Left lung (tissue), 14 donors: ENCODE results near the gene AGGF1. TPM values are rescaled to one million over a fixed set of nuclear protein-coding genes. Genes with fewer than 3 reads are reported as not detected.

ENCODE experiments used
- ATAC-seq: fragments of 200-7000 bp; cut with Tn5 transposase; one replicate; pipeline ENCODE4 v1.9.1; 2020; ENCODE audit warnings: moderate library complexity
- DNase-seq, 4 donors: peaks; one replicate each; pipeline ENCODE4 v3.0.0-alpha.2; 2013 to 2020
- H3K27ac ChIP-seq, 2 donors: fragments of 200-600 bp; sonication (generic) in 1 of 2; one replicate each; pipeline versions ENCODE4 v1.5.0 to v1.8.0; 2020 to 2021
- H3K27me3 ChIP-seq, 2 donors: fragments of 200-600 bp; sonication (generic) in 1 of 2; one replicate each; pipeline versions ENCODE4 v1.5.0 to v1.8.0; 2020 to 2021
- H3K36me3 ChIP-seq, 2 donors: fragments of 200-600 bp; sonication (generic) in 1 of 2; one replicate each; pipeline versions ENCODE4 v1.5.0 to v1.8.0; 2020 to 2021
- H3K4me1 ChIP-seq, 2 donors: fragments of 200-600 bp; one replicate each; pipeline ENCODE4 v1.8.0; 2021
- H3K4me3 ChIP-seq, 2 donors: fragments of 200-600 bp; sonication (generic) in 1 of 2; one replicate each; pipeline versions ENCODE4 v1.5.0 to v1.8.0; 2020 to 2021; ENCODE audit warnings: mild to moderate bottlenecking in 1 of 2
- H3K9me3 ChIP-seq, 2 donors: fragments of 200-600 bp; sonication (generic) in 1 of 2; one replicate each; pipeline versions ENCODE4 v1.5.0 to v1.8.0; 2020 to 2021
- CTCF ChIP-seq, 2 donors: fragments of 200-600 bp; sonication (generic) in 1 of 2; IDR thresholded peaks; one replicate each; pipeline versions ENCODE4 v1.5.0 to v1.8.0; 2021; ENCODE audit warnings: antibody characterized with exemption in 2 of 2
- intact Hi-C, 2 donors: fragments of 100-400 bp; cut with DNase I; formaldehyde crosslinking; loops; one replicate each; pipeline versions ENCODE4 v1.11.2 to v1.14.2; 2022
- long read RNA-seq, 12 donors: library from polyadenylated mRNA in 2 of 12; unstranded in 2 of 12; transcript quantifications; one replicate each; pipeline ENCODE4 v2.0.0 and lab custom pipeline, GENCODE V29; 2019 to 2026
- polyA plus RNA-seq, 6 donors: library from polyadenylated mRNA; unstranded; fragments of 120-200 nt; gene quantifications; one replicate each; pipeline ENCODE4 v1.2.1, GENCODE V29; 2013; ENCODE audit not compliant: insufficient read length in 6 of 6
- total RNA-seq, 2 donors: library from RNA; stranded (reverse); fragmentation: NEBNext Ultra II Directional; extraction: Animal tissue kit (Norgen Biotek cat#: 25700); gene quantifications; one replicate each; pipeline ENCODE4 v1.2.1, GENCODE V29; 2021
- donor health status: DM: no; HTN: yes; CAD: no.
- donor health status: DM: no; HTN: no; CAD: no.

The AGGF1 gene
- total RNA-seq, result 10 to 100 TPM; 20.9 to 21.0 TPM
- 10 to 100 TPM; 24.1 to 27.2 (median 25.7) TPM for polyA plus RNA-seq
- long read RNA-seq, donor 1, full-length matches to known transcripts, result 14 of 32 reads
- long read RNA-seq, donor 1, partial matches to known transcripts, result 18 of 32 reads
- long read RNA-seq, donor 1, other reads (novel, unspliced or antisense), result 0 of 32 reads
- long read RNA-seq, donor 2, full-length matches to known transcripts, result 5 of 18 reads
- long read RNA-seq, donor 2, partial matches to known transcripts, result 13 of 18 reads
- long read RNA-seq, donor 2, other reads (novel, unspliced or antisense), result 0 of 18 reads
- long read RNA-seq, donor 3, full-length matches to known transcripts, result 9 of 9 reads
- long read RNA-seq, donor 3, partial matches to known transcripts, result 0 of 9 reads
- long read RNA-seq, donor 3, other reads (novel, unspliced or antisense), result 0 of 9 reads
- long read RNA-seq, donor 4, partial matches to known transcripts, result 21 of 25 reads
- long read RNA-seq, donor 4, other reads (novel, unspliced or antisense), result 3 of 25 reads
- long read RNA-seq, donor 5, full-length matches to known transcripts, result 5 of 5 reads
- long read RNA-seq, donor 5, partial matches to known transcripts, result 0 of 5 reads
- long read RNA-seq, donor 5, other reads (novel, unspliced or antisense), result 0 of 5 reads
- long read RNA-seq, donor 6, full-length matches to known transcripts, result 7 of 12 reads
- long read RNA-seq, donor 6, partial matches to known transcripts, result 5 of 12 reads
- long read RNA-seq, donor 6, other reads (novel, unspliced or antisense), result 0 of 12 reads
- long read RNA-seq, donor 7, partial matches to known transcripts, result 10 of 12 reads
- long read RNA-seq, donor 7, other reads (novel, unspliced or antisense), result 0 of 12 reads
- long read RNA-seq, donor 8, full-length matches to known transcripts, result 3 of 3 reads
- long read RNA-seq, donor 8, partial matches to known transcripts, result 0 of 3 reads
- long read RNA-seq, donor 8, other reads (novel, unspliced or antisense), result 0 of 3 reads
- long read RNA-seq, donor 9, result 0 reads
- long read RNA-seq, donor 10, partial matches to known transcripts, result 29 of 31 reads
- long read RNA-seq, donor 10, other reads (novel, unspliced or antisense), result 1 of 31 reads
- long read RNA-seq, donor 11, full-length matches to known transcripts, result 6 of 17 reads
- long read RNA-seq, donor 11, partial matches to known transcripts, result 11 of 17 reads
- long read RNA-seq, donor 11, other reads (novel, unspliced or antisense), result 0 of 17 reads
- long read RNA-seq, donor 12, full-length matches to known transcripts, result 4 of 4 reads
- long read RNA-seq, donor 12, partial matches to known transcripts, result 0 of 4 reads
- long read RNA-seq, donor 12, other reads (novel, unspliced or antisense), result 0 of 4 reads

GRCh38 chr5:77030097-77031071 lies at the start of gene AGGF1:
TSS of gene AGGF1 (plus strand) at chr5:77030404. CDS start at chr5:77030767, 363 bp downstream.
- Histone ChIP-seq H3K27me3 (no peaks in the 10 kb centered on the region), H3K4me1 (peaks cover 8 to 22% of the 10 kb centered on the region in 2 donors), H3K4me3 (peak within 1 kb of the TSS; percentile 63 to 93), H3K9me3 (peaks cover 0 to 11% of the 10 kb centered on the region in 2 donors), H3K36me3 (peaks cover 0 to under 1% of the 10 kb centered on the region in 2 donors), H3K27ac (peak within 1 kb of the TSS; percentile 91 to 93)
- intact Hi-C loops, result no loop called here
- ATAC-seq, result peak; percentile 99
- DNase-seq, result peak; percentile 86 to 97 (median 96)
- no peak for TF ChIP-seq CTCF (IDR thresholded peaks at IDR 0.05)

DNA sequence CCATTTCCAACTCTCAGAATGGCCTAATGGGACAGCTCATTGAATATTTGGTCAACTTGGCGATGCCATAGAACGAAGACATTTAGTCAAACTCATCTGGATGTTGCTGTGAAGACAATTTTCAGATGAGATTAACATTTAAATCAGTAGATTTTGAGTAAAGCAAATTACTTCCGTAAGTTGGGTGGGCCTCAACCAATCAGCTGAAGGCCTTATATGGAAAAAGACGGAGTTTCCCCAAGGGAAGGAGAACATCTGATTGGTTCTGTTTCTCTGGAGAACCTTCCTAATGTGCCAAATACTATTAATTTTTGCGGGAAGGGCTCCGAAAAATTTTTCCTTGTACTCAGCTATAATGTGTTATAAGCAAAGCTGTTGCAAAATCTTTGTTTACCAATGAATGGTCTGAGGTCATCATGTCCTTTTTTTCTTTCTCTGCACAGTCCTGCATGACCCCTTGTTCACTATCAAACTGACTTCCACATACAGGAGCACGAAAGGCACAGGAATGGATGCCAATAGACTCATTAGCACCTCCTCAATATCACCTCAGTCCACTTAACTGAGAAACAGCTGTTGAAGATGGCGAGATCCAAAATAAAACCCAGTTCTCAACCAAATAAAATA lies 49.6 kb upstream of the AGGF1 start:
- no peak for TF ChIP-seq CTCF (IDR thresholded peaks at IDR 0.05)
- Histone ChIP-seq H3K4me1 (no peaks in the 10 kb centered on the region), H3K27ac (no peak overlapping the region), H3K27me3 (no peaks in the 10 kb centered on the region), H3K4me3 (no peak overlapping the region), H3K9me3 (no peaks in the 10 kb centered on the region), H3K36me3 (no peaks in the 10 kb centered on the region)
- ATAC-seq, result no peak
- intact Hi-C loops, result no loop called here
- DNase-seq, result no peak

GRCh38 chr5:76982450-76982849 lies 47.8 kb upstream of the AGGF1 start:
- ATAC-seq (no peak), DNase-seq (no peak)
- no peak for TF ChIP-seq CTCF (IDR thresholded peaks at IDR 0.05)
- H3K36me3 ChIP-seq, result no peaks in the 10 kb centered on the region
- no peaks in the 10 kb centered on the region for H3K27me3 ChIP-seq
- H3K4me3 ChIP-seq, result no peak overlapping the region
- H3K27ac ChIP-seq, result no peak overlapping the region
- no peaks in the 10 kb centered on the region for H3K9me3 ChIP-seq
- H3K4me1 ChIP-seq, result no peaks in the 10 kb centered on the region
- intact Hi-C loops, result no loop called here

DNA sequence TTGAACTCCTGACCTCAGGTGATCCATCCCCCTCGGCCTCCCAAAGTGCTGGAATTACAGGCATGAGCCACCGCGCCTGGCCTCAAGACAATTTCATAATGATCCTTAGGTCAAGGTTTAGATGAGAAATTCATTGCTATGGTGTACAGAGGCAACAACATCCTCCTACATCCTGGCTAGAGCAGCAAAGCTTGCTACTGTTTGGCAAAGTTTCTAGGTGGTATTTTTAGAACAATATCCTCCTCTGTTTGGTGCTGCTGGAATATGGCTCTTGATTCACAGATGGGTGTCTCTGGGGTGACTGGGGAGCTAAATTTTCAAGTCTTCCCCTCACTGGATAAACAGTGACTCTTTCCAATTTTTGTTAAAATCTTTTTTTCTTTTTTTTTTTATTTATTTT lies 46.7 kb upstream of the AGGF1 start:
- Histone ChIP-seq H3K4me1 (no peaks in the 10 kb centered on the region), H3K27ac (no peak overlapping the region), H3K27me3 (no peaks in the 10 kb centered on the region), H3K4me3 (no peak overlapping the region), H3K9me3 (no peaks in the 10 kb centered on the region), H3K36me3 (no peaks in the 10 kb centered on the region)
- ATAC-seq (no peak), DNase-seq (no peak)
- intact Hi-C loops, result no loop called here
- TF ChIP-seq CTCF (IDR thresholded peaks at IDR 0.05), result no peak
